Ovary (tissue), 9 donors: ENCODE results near the gene CAB39L. TPM values are rescaled to one million over a fixed set of nuclear protein-coding genes. Genes with fewer than 3 reads are reported as not detected.
A peak's percentile ranks its signal among the peaks of the same experiment; 100 is the strongest.

Source experiments
- DNase-seq, 5 donors: peaks; one replicate each; pipeline ENCODE4 v3.0.0-alpha.2; 2019 to 2020
- H3K27ac ChIP-seq, 2 donors: fragments of 200-600 bp; one replicate each; pipeline versions ENCODE4 v1.5.1 to v1.8.0; 2019 to 2022
- H3K27me3 ChIP-seq: fragments of 200-600 bp; one replicate; pipeline ENCODE4 v1.8.0; 2022
- H3K36me3 ChIP-seq: fragments of 200-600 bp; sonication (generic); one replicate; pipeline ENCODE4 v1.5.1; 2019
- H3K4me1 ChIP-seq: one replicate; pipeline ENCODE4 v1.8.1; 2013; ENCODE audit warnings: mild to moderate bottlenecking, moderate library complexity; ENCODE audit not compliant: insufficient read depth
- H3K4me3 ChIP-seq: fragments of 200-600 bp; sonication (generic); one replicate; pipeline ENCODE4 v1.5.1; 2017
- H3K9me3 ChIP-seq, 2 donors: fragments of 200-600 bp in 1 of 2; sonication (generic) in 1 of 2; one replicate each; pipeline versions ENCODE4 v1.5.1 to v1.8.1; 2013 to 2019; ENCODE audit warnings: mild to moderate bottlenecking in 1 of 2, moderate library complexity in 1 of 2
- EP300 ChIP-seq: sonication (generic); formaldehyde crosslinking; IDR thresholded peaks from one replicate; pipeline ENCODE4 v1.6.1; 2017; ENCODE audit warnings: antibody characterized with exemption
- POLR2A ChIP-seq: fragments of 450-650 bp; IDR thresholded peaks from one replicate; pipeline ENCODE4 v1.6.1; 2017; ENCODE audit warnings: antibody characterized with exemption, mild to moderate bottlenecking, moderate library complexity
- WGBS, 3 donors: extraction: QIAGEN DNeasy Blood & Tissue Kit in 1 of 3; methylation state at CpG; one replicate each; pipeline versions ENCODE4 v1.1.5 to v1.1.7; 2013 to 2017; 5-methylcytosine and 5-hydroxymethylcytosine counted together
- intact Hi-C, 4 donors: fragments of 100-400 bp; cut with DNase I; formaldehyde crosslinking; loops; one replicate each; pipeline versions ENCODE4 v1.11.0 to v1.15.1; 2022 to 2023
- polyA plus RNA-seq, 2 donors: library from polyadenylated mRNA; stranded (reverse); fragments of 200-250 nt in 1 of 2; fragments of 350-450 nt in 1 of 2; fragmentation: Illumina TruSeq in 1 of 2; extraction: RNeasy Lipid Tissue Mini Kit (QIAGEN cat#74804) in 1 of 2; gene quantifications; one replicate each; pipeline ENCODE4 v1.2.3, GENCODE V29; 2013 to 2014
- total RNA-seq, 7 donors: library from RNA; depleted of rRNA in 2 of 7; stranded (reverse); fragments of >200 nt in 2 of 7; fragmentation: NEBNext Ultra II Directional in 3 of 7; extraction: Animal tissue kit (Norgen Biotek cat#: 25700) in 3 of 7; gene quantifications; one replicate each; pipeline versions ENCODE4 v1.1.0 to v1.2.4, GENCODE V29; 2016 to 2023
- TF ChIP-seq, protein P1 (sequence below), 3 donors: fragments of 450-650 bp in 2 of 3; fragments of 200-600 bp in 1 of 3; IDR thresholded peaks; one replicate each; pipeline versions ENCODE4 v1.5.1 to v1.8.0; 2016 to 2022; ENCODE audit warnings: antibody characterized with exemption in 3 of 3, mild to moderate bottlenecking in 1 of 3
- donor health status: DM: no; HTN: no; CAD: no; lungs with moderate emphysema.
- donor health status: DM: no; HTN: no; CAD: no.
- donor health status: Bipolar disorder and iron deficiency.
- donor health status: DM: yes; HTN: yes; CAD: no.
- donor health status: DM: no; HTN: no; CAD: no.
- donor health status: DM: yes; HTN: yes; CAD: no.

Gene CAB39L
- total and polyA plus RNA-seq, 9 donors: 15.9 to 42.7 (median 24.7) TPM

DNA sequence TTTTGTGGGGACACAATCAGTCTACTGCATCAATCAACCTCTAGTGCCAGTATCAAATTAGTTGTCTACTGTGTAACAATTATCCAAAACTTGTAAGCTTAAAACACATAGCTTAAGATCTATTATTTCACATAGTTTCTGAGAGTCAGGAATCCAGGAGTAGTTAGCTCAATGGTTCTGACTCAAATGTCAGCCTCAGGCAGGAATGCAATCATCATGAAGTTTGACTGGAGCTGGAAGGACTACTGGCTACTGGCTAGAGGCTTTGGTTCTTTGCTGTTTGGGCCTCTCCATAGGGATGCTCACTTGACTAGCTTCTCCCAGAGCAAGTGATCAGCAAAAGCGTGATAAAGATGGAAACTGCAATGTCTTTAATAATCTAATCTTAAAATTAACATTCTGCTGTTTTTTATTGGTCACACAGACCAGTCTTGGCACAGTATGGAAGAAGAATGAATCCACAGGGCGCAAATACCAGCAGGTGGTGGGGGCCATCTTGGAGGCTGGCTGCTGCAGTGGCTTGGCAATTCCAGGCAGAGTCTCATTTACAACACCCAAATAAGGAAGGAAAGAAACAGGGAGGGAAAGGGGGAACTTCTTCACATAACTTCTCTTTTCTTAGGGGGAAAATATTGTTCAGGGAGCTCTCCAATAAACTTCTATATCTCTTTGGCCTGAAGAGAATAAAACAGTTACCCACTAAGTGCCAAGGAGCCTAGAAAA, 15.7 kb downstream of the CAB39L start:
- Histone ChIP-seq H3K27ac (no peak overlapping the region), H3K27me3 (no peaks in the 10 kb centered on the region), H3K9me3 (no peaks in the 10 kb centered on the region), H3K4me3 (no peak overlapping the region), H3K4me1 (no peaks in the 10 kb centered on the region), H3K36me3 (no peaks in the 10 kb centered on the region)
- 95 to 100% (median 95%) methylated on average over 2 of the region's 2 CpGs for WGBS, 3 donors
- DNase-seq: no peak
- intact Hi-C loops: no loop called here
- TF ChIP-seq EP300 (no peak), POLR2A (no peak)
- TF ChIP-seq, protein P1, sequence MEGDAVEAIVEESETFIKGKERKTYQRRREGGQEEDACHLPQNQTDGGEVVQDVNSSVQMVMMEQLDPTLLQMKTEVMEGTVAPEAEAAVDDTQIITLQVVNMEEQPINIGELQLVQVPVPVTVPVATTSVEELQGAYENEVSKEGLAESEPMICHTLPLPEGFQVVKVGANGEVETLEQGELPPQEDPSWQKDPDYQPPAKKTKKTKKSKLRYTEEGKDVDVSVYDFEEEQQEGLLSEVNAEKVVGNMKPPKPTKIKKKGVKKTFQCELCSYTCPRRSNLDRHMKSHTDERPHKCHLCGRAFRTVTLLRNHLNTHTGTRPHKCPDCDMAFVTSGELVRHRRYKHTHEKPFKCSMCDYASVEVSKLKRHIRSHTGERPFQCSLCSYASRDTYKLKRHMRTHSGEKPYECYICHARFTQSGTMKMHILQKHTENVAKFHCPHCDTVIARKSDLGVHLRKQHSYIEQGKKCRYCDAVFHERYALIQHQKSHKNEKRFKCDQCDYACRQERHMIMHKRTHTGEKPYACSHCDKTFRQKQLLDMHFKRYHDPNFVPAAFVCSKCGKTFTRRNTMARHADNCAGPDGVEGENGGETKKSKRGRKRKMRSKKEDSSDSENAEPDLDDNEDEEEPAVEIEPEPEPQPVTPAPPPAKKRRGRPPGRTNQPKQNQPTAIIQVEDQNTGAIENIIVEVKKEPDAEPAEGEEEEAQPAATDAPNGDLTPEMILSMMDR (IDR thresholded peaks at IDR 0.05): no peak

DNA sequence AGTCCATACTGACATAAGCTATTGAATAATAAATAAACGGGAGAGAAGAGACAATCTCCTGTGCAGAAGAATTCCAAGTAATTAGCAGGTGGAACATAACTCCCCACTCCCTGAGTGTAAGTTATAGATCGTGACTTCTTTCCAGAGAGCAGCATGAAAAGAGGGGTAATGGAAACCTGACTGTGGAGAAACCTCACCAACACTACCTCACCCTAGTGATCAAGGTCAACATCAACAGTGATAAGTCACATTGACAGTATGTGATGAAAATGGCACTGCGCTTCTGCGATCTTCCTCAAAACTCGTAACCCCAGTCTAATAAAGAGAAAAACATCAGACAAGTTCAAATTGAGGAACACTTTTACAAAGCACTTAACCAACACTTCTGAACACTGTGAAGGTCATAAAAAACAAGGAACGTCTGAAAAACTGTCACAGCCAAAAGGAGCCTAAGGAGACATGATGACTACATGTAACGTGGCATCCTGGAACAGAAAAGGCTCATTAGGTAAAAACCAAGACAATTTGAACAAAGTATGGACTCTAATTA, 19.8 kb downstream of the CAB39L start:
- WGBS, 3 donors: 69 to 82% (median 72%) methylated on average over 7 of the region's 7 CpGs
- no peak for DNase-seq

DNA sequence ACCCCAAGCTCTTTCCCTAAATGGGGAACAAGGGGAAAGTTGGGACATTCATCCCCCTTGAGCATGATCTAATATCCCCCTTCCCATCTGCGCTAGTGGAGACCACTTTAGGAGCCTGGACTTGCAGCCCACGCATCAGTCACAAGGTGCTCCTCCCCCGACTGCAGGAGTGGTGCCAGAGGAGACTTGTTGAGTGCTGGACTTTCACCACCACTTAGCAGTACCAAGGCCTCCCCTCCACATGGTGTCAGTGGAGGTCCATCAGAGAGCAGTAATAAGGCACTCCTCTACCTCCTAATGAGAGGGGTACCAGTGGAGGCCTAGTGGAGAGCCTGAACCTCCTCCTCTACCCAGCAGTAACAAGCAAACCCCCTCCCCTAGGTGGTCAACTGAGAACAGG, 22.5 kb downstream of the CAB39L start:
- intact Hi-C loops: no loop called here
- Histone ChIP-seq H3K4me1 (peaks cover 3% of the 10 kb centered on the region), H3K27me3 (no peaks in the 10 kb centered on the region), H3K36me3 (no peaks in the 10 kb centered on the region), H3K27ac (no peak overlapping the region), H3K9me3 (no peaks in the 10 kb centered on the region), H3K4me3 (no peak overlapping the region)
- DNase-seq: peak in 1 of 5 donors; percentile 26
- TF ChIP-seq POLR2A: no peak
- WGBS, 3 donors: 91 to 94% (median 93%) methylated on average over 3 of the region's 3 CpGs

More for the DNA sequence above, 19.8 kb downstream of the CAB39L start:
- no peaks in the 10 kb centered on the region for H3K36me3 ChIP-seq
- TF ChIP-seq, protein P1 (IDR thresholded peaks at IDR 0.05): no peak
- TF ChIP-seq POLR2A: no peak
- no peak for TF ChIP-seq EP300
- no peak overlapping the region for H3K27ac ChIP-seq
- no peaks in the 10 kb centered on the region for H3K9me3 ChIP-seq
- H3K27me3 ChIP-seq: no peaks in the 10 kb centered on the region
- no peak overlapping the region for H3K4me3 ChIP-seq
- H3K4me1 ChIP-seq: peaks cover 1% of the 10 kb centered on the region
- intact Hi-C loops: no loop called here

DNA sequence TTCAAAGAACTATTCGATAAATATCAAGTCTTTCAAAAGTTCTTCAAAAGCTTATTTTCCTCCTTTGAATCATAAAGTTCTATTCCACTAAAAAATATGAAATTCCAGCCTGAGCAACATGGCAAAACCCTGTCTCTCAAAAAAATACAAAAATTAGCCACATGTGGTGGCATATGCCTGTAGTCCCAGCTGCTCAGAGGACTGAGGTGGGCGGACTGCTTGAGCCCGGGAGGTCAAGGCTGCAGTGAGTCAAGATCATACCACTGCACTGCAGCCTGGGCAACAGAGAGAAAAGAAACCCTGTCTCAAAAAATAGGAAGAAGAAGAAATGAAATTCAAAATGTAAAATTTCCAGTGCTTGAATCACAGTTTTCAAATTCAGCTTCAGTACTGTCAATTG, 24.6 kb downstream of the CAB39L start:
- Histone ChIP-seq H3K9me3 (no peaks in the 10 kb centered on the region), H3K27ac (peak overlapping the region in 1 of 2 donors; percentile 4), H3K4me1 (peaks cover 3% of the 10 kb centered on the region), H3K36me3 (no peaks in the 10 kb centered on the region), H3K4me3 (no peak overlapping the region), H3K27me3 (no peaks in the 10 kb centered on the region)
- TF ChIP-seq, protein P1 (IDR thresholded peaks at IDR 0.05): no peak
- no peak for TF ChIP-seq POLR2A
- TF ChIP-seq EP300: no peak
- DNase-seq: peak; percentile 51 to 65 (median 58)
- intact Hi-C loops: no loop called here
- WGBS, 3 donors: 8 to 39% (median 13%) methylated on average over 3 of the region's 3 CpGs

DNA sequence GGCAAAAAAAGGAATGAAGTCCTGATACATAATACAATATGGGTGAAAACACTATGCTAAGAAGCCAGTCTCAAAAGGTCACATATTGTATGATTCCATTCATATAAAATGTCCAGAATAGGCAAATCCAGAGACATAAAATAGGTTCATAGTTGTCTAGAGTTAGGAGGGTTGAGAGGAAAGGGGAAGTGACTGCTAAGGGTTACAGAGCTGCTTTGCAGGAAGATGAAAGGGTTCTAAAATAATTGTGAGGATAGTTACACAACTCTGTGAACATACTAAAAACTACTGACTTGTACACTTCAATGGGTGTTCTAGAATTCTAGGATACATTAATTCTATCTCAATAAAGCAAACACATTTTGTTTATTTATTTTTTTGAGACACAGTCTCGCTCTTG, 25.7 kb downstream of the CAB39L start:
- H3K9me3 ChIP-seq: no peaks in the 10 kb centered on the region
- no peak overlapping the region for H3K27ac ChIP-seq

More for the DNA sequence above, 25.7 kb downstream of the CAB39L start:
- DNase-seq: no peak
- no peak for TF ChIP-seq EP300
- TF ChIP-seq, protein P1 (IDR thresholded peaks at IDR 0.05): no peak
- TF ChIP-seq POLR2A: no peak
- Histone ChIP-seq H3K36me3 (no peaks in the 10 kb centered on the region), H3K4me1 (peaks cover 3% of the 10 kb centered on the region), H3K4me3 (no peak overlapping the region), H3K27me3 (no peaks in the 10 kb centered on the region)
- WGBS, 3 donors: 96 to 97% (median 96%) methylated on average over 1 of the region's 1 CpG
- intact Hi-C loops: no loop called here
